Thyroid gland (tissue), 4 donors: ENCODE measurements around the gene OR4Q2. TPM values are rescaled to one million over a fixed set of nuclear protein-coding genes. Genes with fewer than 3 reads are reported as not detected.
"Not testable (repeated sequence)": the region's sequence is repeated elsewhere in the genome, so short reads cannot be mapped to it uniquely, and the experiment has no call there.

Experiments used
- DNase-seq, 2 donors: peaks; one replicate each; pipeline ENCODE4 v3.0.0-alpha.2; 2019
- H3K27ac ChIP-seq, 3 donors: fragments of 200-600 bp; sonication (generic); 1 replicate in 2 of 3; 2 replicates in 1 of 3; pipeline ENCODE4 v1.5.1; 2016 to 2019; ENCODE audit warnings: mild to moderate bottlenecking in 1 of 3, moderate library complexity in 1 of 3
- H3K27me3 ChIP-seq: fragments of 200-600 bp; sonication (generic); one replicate; pipeline ENCODE4 v1.5.1; 2019
- H3K36me3 ChIP-seq, 2 donors: fragments of 200-600 bp; sonication (generic); one replicate each; pipeline ENCODE4 v1.5.1; 2016 to 2019
- H3K4me1 ChIP-seq, 2 donors: fragments of 200-600 bp; sonication (generic); one replicate each; pipeline ENCODE4 v1.5.1; 2017 to 2019
- H3K4me3 ChIP-seq, 3 donors: fragments of 200-600 bp; sonication (generic); replicated peaks in 1 of 3; 1 replicate in 2 of 3; 2 replicates in 1 of 3; pipeline ENCODE4 v1.5.1; 2016; ENCODE audit warnings: mild to moderate bottlenecking in 1 of 3
- H3K9me3 ChIP-seq: fragments of 200-600 bp; sonication (generic); one replicate; pipeline ENCODE4 v1.5.1; 2017
- CTCF ChIP-seq, 6 experiments: fragments of 200-600 bp in 3 of 6; fragments of 450-650 bp in 3 of 6; sonication (generic) in 3 of 6; IDR thresholded peaks; one replicate each; pipeline ENCODE4 v1.5.1; 2016 to 2019; ENCODE audit warnings: antibody characterized with exemption in 6 of 6, mild to moderate bottlenecking in 2 of 6, inconsistent platforms in 1 of 6, moderate library complexity in 1 of 6
- POLR2A ChIP-seq, 2 donors: fragments of 450-650 bp; IDR thresholded peaks; one replicate each; pipeline ENCODE4 v1.6.1; 2017; ENCODE audit warnings: antibody characterized with exemption in 2 of 2, mild to moderate bottlenecking in 2 of 2, moderate library complexity in 1 of 2
- WGBS, 2 donors: methylation state at CpG; one replicate each; pipeline ENCODE4 v1.1.5; 2017; 5-methylcytosine and 5-hydroxymethylcytosine counted together
- intact Hi-C: fragments of 100-400 bp; cut with DNase I; formaldehyde crosslinking; loops from one replicate; pipeline ENCODE4 v1.15.1; 2023
- total RNA-seq, 4 donors: library from RNA; depleted of rRNA; stranded (reverse); fragments of >200 nt; gene quantifications; one replicate each; pipeline ENCODE4 v1.2.3, GENCODE V29; 2016

The OR4Q2 gene
- total RNA-seq = not detected

- TF ChIP-seq CTCF (IDR thresholded peaks at IDR 0.05) (no peak), POLR2A (IDR thresholded peaks at IDR 0.05) (no peak)
- Histone ChIP-seq H3K4me3 (no peak within 1 kb of the TSS), H3K27me3 (no peaks in the 10 kb centered on the region), H3K27ac (no peak within 1 kb of the TSS), H3K9me3 (no peaks in the 10 kb centered on the region), H3K36me3 (no peaks in the 10 kb centered on the region), H3K4me1 (no peaks in the 10 kb centered on the region)
- intact Hi-C loops = no loop called here
- DNase-seq = no peak
These were observed at the start of gene OR4Q2 for GRCh38 chr14:20001863-20002262. Gene OR4Q2, plus strand, starts transcription at chr14:20002163.

GRCh38 chr14:19969735-19970134 is 32.2 kb upstream of the OR4Q2 start:
- H3K4me1 ChIP-seq, DNase-seq, H3K9me3 ChIP-seq, H3K27me3 ChIP-seq, H3K27ac ChIP-seq, H3K36me3 ChIP-seq, H3K4me3 ChIP-seq, intact Hi-C loops: not testable (repeated sequence)
- WGBS, 2 donors = 45 to 60% methylated on average over 2 of the region's 2 CpGs

- Histone ChIP-seq H3K4me3 (no peak overlapping the region), H3K27ac (no peak overlapping the region), H3K36me3 (no peaks in the 10 kb centered on the region), H3K4me1 (no peaks in the 10 kb centered on the region), H3K9me3 (no peaks in the 10 kb centered on the region), H3K27me3 (no peaks in the 10 kb centered on the region)
- DNase-seq = no peak
- intact Hi-C loops = no loop called here
- TF ChIP-seq CTCF (IDR thresholded peaks at IDR 0.05) (no peak), POLR2A (IDR thresholded peaks at IDR 0.05) (no peak)
- 68 to 70% methylated on average over 1 of the region's 1 CpG for WGBS, 2 donors
These were observed 27.1 kb upstream of the OR4Q2 start for GRCh38 chr14:19974844-19975243.

- Histone ChIP-seq H3K27me3 (no peaks in the 10 kb centered on the region), H3K27ac (no peak within 1 kb of the TSS), H3K4me3 (no peak within 1 kb of the TSS), H3K36me3 (no peaks in the 10 kb centered on the region), H3K9me3 (no peaks in the 10 kb centered on the region), H3K4me1 (no peaks in the 10 kb centered on the region)
- DNase-seq = no peak
- TF ChIP-seq POLR2A (IDR thresholded peaks at IDR 0.05) (no peak), CTCF (IDR thresholded peaks at IDR 0.05) (no peak)
- intact Hi-C loops = no loop called here
- WGBS, 2 donors = 93 to 97% methylated on average over 3 of the region's 3 CpGs
These were observed 26.7 kb upstream of the OR4Q2 start, which contains the start of gene OR4K15 for GRCh38 chr14:19975291-19975690. Gene OR4K15, plus strand, starts transcription at chr14:19975591. Its CDS starts 0 bp downstream, at chr14:19975591.

GRCh38 chr14:19993438-19993837 is 8.5 kb upstream of the OR4Q2 start:
- TF ChIP-seq CTCF (IDR thresholded peaks at IDR 0.05) (no peak), POLR2A (IDR thresholded peaks at IDR 0.05) (no peak)
- Histone ChIP-seq H3K27ac (no peak overlapping the region), H3K4me1 (no peaks in the 10 kb centered on the region), H3K36me3 (no peaks in the 10 kb centered on the region), H3K27me3 (no peaks in the 10 kb centered on the region), H3K9me3 (no peaks in the 10 kb centered on the region), H3K4me3 (no peak overlapping the region)
- WGBS, 2 donors = 50 to 100% methylated on average over 1 to 2 of the region's 2 CpGs
- no peak for DNase-seq
- intact Hi-C loops = no loop called here

GRCh38 chr14:20002319-20002718 is 356 bp downstream of the OR4Q2 start:
- H3K27me3 ChIP-seq = no peaks in the 10 kb centered on the region
- WGBS, 2 donors = 68 to 75% methylated on average over 7 of the region's 7 CpGs
- intact Hi-C loops = no loop called here
- H3K4me1 ChIP-seq = no peaks in the 10 kb centered on the region
- DNase-seq = no peak
- no peaks in the 10 kb centered on the region for H3K9me3 ChIP-seq
- no peak for TF ChIP-seq POLR2A (IDR thresholded peaks at IDR 0.05)
- no peak for TF ChIP-seq CTCF (IDR thresholded peaks at IDR 0.05)
- H3K27ac ChIP-seq = no peak overlapping the region
- no peak overlapping the region for H3K4me3 ChIP-seq
- H3K36me3 ChIP-seq = no peaks in the 10 kb centered on the region
